Keratinocyte (primary cell): ENCODE data around the gene CPEB2.

Experiments used
- EZH2 ChIP-seq: IDR thresholded peaks from one replicate; pipeline ENCODE4 v1.6.1; 2012; ENCODE audit warnings: inconsistent platforms, mild to moderate bottlenecking, low read length, moderate library complexity
- TF ChIP-seq, protein P1 (sequence below), 3 experiments: IDR thresholded peaks in 1 of 3; conservative IDR thresholded peaks in 1 of 3; optimal IDR thresholded peaks in 1 of 3; 2 replicates in 2 of 3; 3 replicates in 1 of 3; pipeline versions ENCODE3 to v1.5.1; 2011; ENCODE audit warnings: low read length in 3 of 3, mild to moderate bottlenecking in 3 of 3, moderate library complexity in 2 of 3, control low read depth in 1 of 3, inconsistent platforms in 1 of 3; ENCODE audit not compliant: insufficient read depth in 2 of 3; ENCODE audit errors: extremely low read depth in 1 of 3

DNA sequence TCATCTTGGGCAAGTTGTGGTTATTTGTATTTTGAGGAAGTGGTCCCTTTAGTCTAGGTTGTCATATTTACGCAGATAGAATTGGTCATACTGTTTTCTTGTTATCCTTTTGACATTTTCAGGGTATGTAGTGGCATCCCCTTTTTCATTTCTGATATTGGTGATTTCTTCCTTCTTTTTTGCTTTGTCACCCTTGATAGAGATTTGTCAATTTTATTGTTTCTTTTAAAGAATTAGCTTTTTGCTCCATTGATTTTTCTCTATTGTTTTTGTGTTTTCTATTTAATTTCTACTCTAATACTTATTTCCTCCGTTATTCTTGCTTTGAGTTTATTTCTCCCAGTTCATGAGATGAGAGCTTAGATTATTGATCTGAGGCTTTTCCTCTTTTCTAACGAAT, 87.7 kb downstream of the CPEB2 start:
- TF ChIP-seq, protein P1, sequence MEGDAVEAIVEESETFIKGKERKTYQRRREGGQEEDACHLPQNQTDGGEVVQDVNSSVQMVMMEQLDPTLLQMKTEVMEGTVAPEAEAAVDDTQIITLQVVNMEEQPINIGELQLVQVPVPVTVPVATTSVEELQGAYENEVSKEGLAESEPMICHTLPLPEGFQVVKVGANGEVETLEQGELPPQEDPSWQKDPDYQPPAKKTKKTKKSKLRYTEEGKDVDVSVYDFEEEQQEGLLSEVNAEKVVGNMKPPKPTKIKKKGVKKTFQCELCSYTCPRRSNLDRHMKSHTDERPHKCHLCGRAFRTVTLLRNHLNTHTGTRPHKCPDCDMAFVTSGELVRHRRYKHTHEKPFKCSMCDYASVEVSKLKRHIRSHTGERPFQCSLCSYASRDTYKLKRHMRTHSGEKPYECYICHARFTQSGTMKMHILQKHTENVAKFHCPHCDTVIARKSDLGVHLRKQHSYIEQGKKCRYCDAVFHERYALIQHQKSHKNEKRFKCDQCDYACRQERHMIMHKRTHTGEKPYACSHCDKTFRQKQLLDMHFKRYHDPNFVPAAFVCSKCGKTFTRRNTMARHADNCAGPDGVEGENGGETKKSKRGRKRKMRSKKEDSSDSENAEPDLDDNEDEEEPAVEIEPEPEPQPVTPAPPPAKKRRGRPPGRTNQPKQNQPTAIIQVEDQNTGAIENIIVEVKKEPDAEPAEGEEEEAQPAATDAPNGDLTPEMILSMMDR (optimal IDR thresholded peaks at IDR 0.05 in 1 of 3, IDR thresholded peaks at IDR 0.05 in 1 of 3, conservative IDR thresholded peaks at IDR 0.05 in 1 of 3; ENCODE audit: extremely low read depth in 1 of 3, insufficient read depth in 2 of 3, low read length in 3 of 3), result no peak
- no peak for TF ChIP-seq EZH2
